ENCODE results near the gene NEK7. TPM values are rescaled to one million over a fixed set of nuclear protein-coding genes. Genes with fewer than 3 reads are reported as not detected.

Gene NEK7
- total and polyA plus RNA-seq, 9 of the 15 experiments (the other 6 are each of a cell fraction or from before 2014, with no cell fraction given), result 8.5 to 37.3 (median 27.7) TPM

GRCh38 chr1:198157847-198158725 is 1.3 kb downstream of the NEK7 start (continued):
- TF ChIP-seq TRIM25 (IDR thresholded peaks at IDR 0.05; ENCODE audit: borderline replicate concordance) (0 out of 2 replicates have a peak, but pooled peaks have one; percentile 42), RBM22 (IDR thresholded peaks at IDR 0.05; ENCODE audit: low read depth, low read length, poor library complexity, severe bottlenecking) (no peak), ZNF695 (CRISPR knock-in tag; IDR thresholded peaks at IDR 0.05) (no peak), PTTG1 (tag; IDR thresholded peaks at IDR 0.05; ENCODE audit: low read depth) (no peak), ERF (CRISPR knock-in tag; IDR thresholded peaks at IDR 0.05) (no peak), ZNF134 (CRISPR knock-in tag; conservative IDR thresholded peaks at IDR 0.05) (no peak), SNAPC5 (CRISPR knock-in tag; IDR thresholded peaks at IDR 0.05) (no peak), MAFF (IDR thresholded peaks at IDR 0.05; ENCODE audit: low read length) (0 out of 2 replicates have a peak, but pooled peaks have one; percentile 12), GATA2 (CRISPR knock-in tag; IDR thresholded peaks at IDR 0.05) (no peak), AFF1 (IDR thresholded peaks at IDR 0.05; ENCODE audit: low read depth in 1 of 2, partially characterized antibody in 2 of 2) (peak in 1 of 2 experiments; percentile 46), ETS2 (tag; IDR thresholded peaks at IDR 0.05; ENCODE audit: borderline replicate concordance, poor library complexity, severe bottlenecking) (no peak), ZNF12 (CRISPR knock-in tag; IDR thresholded peaks at IDR 0.05) (no peak), TOE1 (IDR thresholded peaks at IDR 0.05; ENCODE audit: borderline replicate concordance) (no peak; the same call in 1 of the 2 replicates), TOE1 (CRISPR knock-in tag; IDR thresholded peaks at IDR 0.05; ENCODE audit: borderline replicate concordance, low read depth) (0 out of 2 replicates have a peak, but pooled peaks have one; percentile 46), TEAD1 (CRISPR knock-in tag; IDR thresholded peaks at IDR 0.05) (peak in 1 of 2 experiments; percentile 85; a peak in 2 of 4 replicates), CREM (IDR thresholded peaks at IDR 0.05; ENCODE audit: low read depth) (peak; percentile 88), POLR2B (IDR thresholded peaks at IDR 0.05; ENCODE audit: low read depth, partially characterized antibody) (no peak), ZNF23 (CRISPR knock-in tag; IDR thresholded peaks at IDR 0.05) (no peak), RBM34 (IDR thresholded peaks at IDR 0.05; ENCODE audit: borderline replicate concordance, insufficient read depth, low read length) (no peak), ATF2 (CRISPR knock-in tag; IDR thresholded peaks at IDR 0.05) (no peak)
